HEK293T (cell line): ENCODE data around the gene COL6A1.

ENCODE experiments used
- CTCF ChIA-PET: fragments of 350-600 bp; formaldehyde crosslinking; extraction: SDS; loops from one replicate; lab custom pipeline; 2021; ENCODE audit warnings: antibody characterized with exemption, inconsistent platforms; lab: Yijun Ruan, JAX
- POLR2A ChIA-PET: fragments of 350-600 bp; formaldehyde crosslinking; extraction: SDS; loops from one replicate; lab custom pipeline; 2020; ENCODE audit warnings: antibody characterized with exemption, inconsistent platforms; lab: Yijun Ruan, JAX
- DNase-seq: peaks from one replicate; pipeline ENCODE4 v3.0.0; 2012; ENCODE audit warnings: mixed read lengths; ENCODE audit errors: extremely low spot score
- ARNT ChIP-seq: fragments of 450-650 bp; IDR thresholded peaks from 2 replicates; pipeline ENCODE4 v1.6.1; 2017; ENCODE audit warnings: mild to moderate bottlenecking
- BHLHE40 ChIP-seq: fragments of 450-650 bp; IDR thresholded peaks from 2 replicates; pipeline ENCODE4 v1.6.1; 2016; ENCODE audit warnings: mild to moderate bottlenecking, moderate library complexity, borderline replicate concordance
- CTBP1 ChIP-seq: fragments of 450-650 bp; IDR thresholded peaks from 2 replicates; pipeline ENCODE4 v1.6.1; 2016; ENCODE audit warnings: borderline replicate concordance
- ELF4 ChIP-seq: fragments of 450-650 bp; IDR thresholded peaks from 2 replicates; pipeline ENCODE4 v1.6.1; 2017; ENCODE audit warnings: antibody characterized with exemption
- FOXA1 ChIP-seq: fragments of 450-650 bp; IDR thresholded peaks from 2 replicates; pipeline ENCODE4 v1.6.1; 2016; ENCODE audit warnings: mild to moderate bottlenecking
- FOXK2 ChIP-seq: fragments of 450-650 bp; IDR thresholded peaks from 2 replicates; pipeline ENCODE4 v1.6.1; 2016; ENCODE audit warnings: mild to moderate bottlenecking
- FOXM1 ChIP-seq: fragments of 450-650 bp; IDR thresholded peaks from 2 replicates; pipeline ENCODE4 v1.6.1; 2017; ENCODE audit warnings: mild to moderate bottlenecking, borderline replicate concordance
- HDGF ChIP-seq: fragments of 450-650 bp; IDR thresholded peaks from 2 replicates; pipeline ENCODE4 v1.6.1; 2017; ENCODE audit warnings: antibody characterized with exemption, borderline replicate concordance
- L3MBTL2 ChIP-seq: fragments of 450-650 bp; conservative IDR thresholded peaks from 2 replicates; pipeline ENCODE4 v1.6.1; 2016; ENCODE audit warnings: mild to moderate bottlenecking
- LEF1 ChIP-seq: fragments of 450-650 bp; IDR thresholded peaks from 2 replicates; pipeline ENCODE4 v1.6.1; 2017; ENCODE audit warnings: mild to moderate bottlenecking, borderline replicate concordance
- NFRKB ChIP-seq: fragments of 450-650 bp; IDR thresholded peaks from 2 replicates; pipeline ENCODE4 v1.6.1; 2016; ENCODE audit warnings: mild to moderate bottlenecking, moderate library complexity
- SP1 ChIP-seq: fragments of 450-650 bp; IDR thresholded peaks from 2 replicates; pipeline ENCODE4 v1.6.1; 2017
- SUZ12 ChIP-seq: fragments of 450-650 bp; IDR thresholded peaks from 2 replicates; pipeline ENCODE4 v1.6.1; 2016; ENCODE audit warnings: mild to moderate bottlenecking
- TARDBP ChIP-seq: fragments of 450-650 bp; IDR thresholded peaks from 2 replicates; pipeline ENCODE4 v1.6.1; 2016
- ZNF384 ChIP-seq: fragments of 450-650 bp; IDR thresholded peaks from 2 replicates; pipeline ENCODE4 v1.6.1; 2016
- TF ChIP-seq, protein P1 (sequence below): fragments of 450-650 bp; IDR thresholded peaks from 2 replicates; pipeline ENCODE4 v1.6.1; 2016

The COL6A1 gene

GRCh38 chr21:45976701-45977311 lies 4.8 kb upstream of the COL6A1 start:
- CTCF ChIA-PET = no interaction called here
- TF ChIP-seq, protein P1, sequence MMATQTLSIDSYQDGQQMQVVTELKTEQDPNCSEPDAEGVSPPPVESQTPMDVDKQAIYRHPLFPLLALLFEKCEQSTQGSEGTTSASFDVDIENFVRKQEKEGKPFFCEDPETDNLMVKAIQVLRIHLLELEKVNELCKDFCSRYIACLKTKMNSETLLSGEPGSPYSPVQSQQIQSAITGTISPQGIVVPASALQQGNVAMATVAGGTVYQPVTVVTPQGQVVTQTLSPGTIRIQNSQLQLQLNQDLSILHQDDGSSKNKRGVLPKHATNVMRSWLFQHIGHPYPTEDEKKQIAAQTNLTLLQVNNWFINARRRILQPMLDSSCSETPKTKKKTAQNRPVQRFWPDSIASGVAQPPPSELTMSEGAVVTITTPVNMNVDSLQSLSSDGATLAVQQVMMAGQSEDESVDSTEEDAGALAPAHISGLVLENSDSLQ = no peak
- TF ChIP-seq ELF4 = no peak
- TF ChIP-seq HDGF = no peak
- no peak for TF ChIP-seq ARNT
- no peak for TF ChIP-seq SUZ12
- no peak for TF ChIP-seq FOXM1
- no peak for TF ChIP-seq BHLHE40
- no peak for TF ChIP-seq L3MBTL2
- no peak for TF ChIP-seq LEF1
- no peak for DNase-seq
- POLR2A ChIA-PET = no interaction called here

DNA sequence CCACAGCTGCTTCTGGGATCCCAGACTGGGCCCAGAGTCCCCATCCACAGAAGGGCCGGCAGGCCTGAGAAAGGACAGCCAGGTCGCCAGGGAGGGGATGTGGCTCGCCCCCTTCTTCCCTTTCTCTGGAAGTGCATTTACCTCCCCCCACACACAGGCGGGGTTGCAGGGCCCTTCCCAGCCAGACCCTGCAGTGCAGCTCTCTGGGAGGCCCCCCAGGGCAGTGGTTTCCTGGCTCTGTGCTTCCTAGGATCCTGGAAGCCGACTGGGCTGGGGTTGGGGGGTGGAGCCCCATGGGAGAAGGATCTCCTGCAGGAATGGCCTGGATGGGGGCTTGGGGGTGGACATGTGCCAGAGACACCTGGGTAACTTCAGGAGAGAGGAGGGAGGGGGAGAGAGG lies 4.2 kb upstream of the COL6A1 start:
- POLR2A ChIA-PET = no interaction called here

GRCh38 chr21:45979141-45979631 lies 2.4 kb upstream of the COL6A1 start:
- no peak for TF ChIP-seq LEF1
- no peak for TF ChIP-seq FOXM1
- no peak for TF ChIP-seq SP1
- TF ChIP-seq ELF4 = no peak
- TF ChIP-seq CTBP1 = no peak
- no peak for TF ChIP-seq ZNF384
- TF ChIP-seq ARNT = no peak
- TF ChIP-seq NFRKB = no peak
- TF ChIP-seq, protein P1 = no peak
- TF ChIP-seq FOXK2 = no peak
- TF ChIP-seq TARDBP = no peak
- no peak for TF ChIP-seq SUZ12
- no peak for DNase-seq
- POLR2A ChIA-PET = interaction anchor here (1.0 kb wide), 1 partner anchor 164 kb away, joined by 3 read pairs; no protein-coding TSS in a partner anchor
- CTCF ChIA-PET = interaction anchor here (1.2 kb wide), 1 partner anchor 173 kb away, joined by 4 read pairs; no protein-coding TSS in a partner anchor

More for the DNA sequence above, 4.2 kb upstream of the COL6A1 start:
- no peak for DNase-seq
- CTCF ChIA-PET = no interaction called here
- TF ChIP-seq HDGF = no peak
- TF ChIP-seq BHLHE40 = no peak
- no peak for TF ChIP-seq ELF4
- TF ChIP-seq, protein P1 = no peak
- TF ChIP-seq FOXM1 = no peak
- TF ChIP-seq NFRKB = no peak
- TF ChIP-seq L3MBTL2 = no peak
- no peak for TF ChIP-seq FOXK2
- no peak for TF ChIP-seq ZNF384
- no peak for TF ChIP-seq LEF1
- TF ChIP-seq TARDBP = no peak
- no peak for TF ChIP-seq SP1
- TF ChIP-seq ARNT = no peak
- TF ChIP-seq FOXA1 = no peak
- no peak for TF ChIP-seq CTBP1

- TF ChIP-seq FOXK2 (no peak), LEF1 (no peak), FOXA1 (no peak), FOXM1 (no peak), NFRKB (no peak), L3MBTL2 (no peak), ZNF384 (no peak), TARDBP (no peak), SUZ12 (no peak), ARNT (no peak), BHLHE40 (no peak), CTBP1 (no peak), SP1 (no peak), ELF4 (no peak), HDGF (no peak)
- TF ChIP-seq, protein P1 = no peak
- ChIA-PET POLR2A (no interaction called here), CTCF (no interaction called here)
- no peak for DNase-seq
These were observed 1.9 kb upstream of the COL6A1 start for GRCh38 chr21:45979651-45980050.

- no peak for DNase-seq
- ChIA-PET POLR2A (no interaction called here), CTCF (no interaction called here)
- no peak for TF ChIP-seq ELF4
- TF ChIP-seq CTBP1 = no peak
- no peak for TF ChIP-seq BHLHE40
- TF ChIP-seq FOXK2 = no peak
- no peak for TF ChIP-seq TARDBP
- TF ChIP-seq LEF1 = no peak
- TF ChIP-seq ZNF384 = no peak
- no peak for TF ChIP-seq FOXA1
- TF ChIP-seq L3MBTL2 = no peak
- no peak for TF ChIP-seq NFRKB
- TF ChIP-seq HDGF = no peak
- no peak for TF ChIP-seq SP1
- TF ChIP-seq, protein P1 = no peak
- TF ChIP-seq SUZ12 = no peak
- no peak for TF ChIP-seq FOXM1
- no peak for TF ChIP-seq ARNT
These were observed 1.3 kb upstream of the COL6A1 start for GRCh38 chr21:45980271-45980670.
